K562 treated with DMSO at 1 percent for 4 hours (cell line): ENCODE data around the gene OR4C45. TPM values are rescaled to one million over a fixed set of nuclear protein-coding genes. Genes with fewer than 3 reads are reported as not detected.

Experiments used
- total RNA-seq: library from RNA; unstranded; fragments of 300-600 nt; gene quantifications from 2 replicates; pipeline ENCODE4 v1.2.3, GENCODE V29; 2022; ENCODE audit not compliant: insufficient read depth

OR4C45 gene
- not detected in 2 replicates for total RNA-seq

DNA sequence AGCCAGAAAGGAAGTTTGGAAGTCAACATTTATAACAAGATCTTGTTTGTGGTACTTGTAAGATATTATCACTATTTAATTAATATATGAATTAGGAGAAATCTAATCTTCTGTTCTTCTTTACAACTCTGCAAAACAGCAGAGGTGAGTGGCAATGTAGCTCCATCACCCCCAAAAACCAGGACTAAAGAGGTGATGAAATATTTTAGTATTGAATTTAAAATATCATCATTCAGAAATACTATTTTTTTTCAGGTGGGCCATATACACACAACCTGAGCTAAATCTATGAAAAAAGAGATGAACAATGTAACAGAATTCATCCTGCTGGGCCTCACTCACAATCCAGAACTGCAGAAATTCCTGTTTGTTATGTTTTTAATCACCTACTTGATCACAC is at the start of gene OR4C45:
OR4C45 (plus strand) TSS at position 301 of the 400 bp plus-strand sequence.

Other genes starting within 250 kb of the OR4C45 start
- not detected in 2 replicates for gene OR4C13, start 80.5 kb upstream of the OR4C45 start, total RNA-seq
- not detected in 2 replicates for gene OR4C12, start 50.3 kb upstream of the OR4C45 start, total RNA-seq